Islet of Langerhans (tissue), 1 donor: ENCODE results near the gene CDKL2.

Source experiments
- FAIRE-seq: peaks from one replicate; lab custom pipeline; 2011; peaks lifted over from hg19 to GRCh38; lab: Jason Lieb, UNC

Gene CDKL2

DNA sequence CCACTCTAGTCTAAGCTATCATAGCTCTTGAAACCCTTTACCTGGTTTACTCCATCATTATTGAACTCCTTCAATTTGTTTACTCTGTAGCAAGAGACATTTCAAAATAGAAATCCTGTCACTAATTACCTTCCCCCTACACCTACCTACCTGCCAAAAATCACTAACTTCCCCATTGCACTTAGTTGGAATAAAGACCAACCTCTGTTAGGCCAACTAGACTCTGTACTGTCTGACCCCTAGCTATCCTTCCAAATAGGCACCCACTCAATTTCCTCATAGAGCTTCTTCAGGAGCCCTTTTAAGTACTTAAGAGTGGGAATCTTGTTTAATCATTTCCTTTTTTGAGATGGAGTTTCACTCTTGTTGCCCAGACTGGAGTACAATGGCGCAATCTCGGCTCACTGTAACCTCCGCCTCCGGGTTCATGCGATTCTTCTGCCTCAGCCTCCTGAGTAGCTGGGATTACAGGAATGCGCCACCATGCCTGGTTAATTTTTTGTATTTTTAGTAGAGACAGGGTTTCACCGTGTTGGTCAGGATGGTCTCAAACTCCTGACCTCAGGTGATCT is 8.9 kb upstream of the CDKL2 start:
- FAIRE-seq, result no peak

DNA sequence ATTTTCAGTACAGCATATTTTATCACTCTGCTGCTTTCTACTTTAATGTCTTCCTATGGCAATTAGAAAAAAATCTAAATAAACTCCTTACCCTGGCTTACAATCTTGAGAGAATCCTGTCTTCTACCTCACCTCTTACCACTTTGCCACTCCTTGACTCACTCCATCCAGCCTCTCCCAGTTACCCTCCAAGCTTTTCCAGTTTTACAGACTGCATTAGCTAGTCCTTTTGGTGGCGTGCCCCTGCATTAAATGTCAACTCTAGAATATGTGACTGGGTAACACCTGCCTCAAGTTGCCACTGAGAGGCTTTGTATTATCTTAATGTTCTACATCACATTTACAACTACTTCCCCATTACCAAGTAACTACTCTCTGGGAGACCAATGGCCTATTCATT is 7.5 kb upstream of the CDKL2 start:
- no peak for FAIRE-seq

DNA sequence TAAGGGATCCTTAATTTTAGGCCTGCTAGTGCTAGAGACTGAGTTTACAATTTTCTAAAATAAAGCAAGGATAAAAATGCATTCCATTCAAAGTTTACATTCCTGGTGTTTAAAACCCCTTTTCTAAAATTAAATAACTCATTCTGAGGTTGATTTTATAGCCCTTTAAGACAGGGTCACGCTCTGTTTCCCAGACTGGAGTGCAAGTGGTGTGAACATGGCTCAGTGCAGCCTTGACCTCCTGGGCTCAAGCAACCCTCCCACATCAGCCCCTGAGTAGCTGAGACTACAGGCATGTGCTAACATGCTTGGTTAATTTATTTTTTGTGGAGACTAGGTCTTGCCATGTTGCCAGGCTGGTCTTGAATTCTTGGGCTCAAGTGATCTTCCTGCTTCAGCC is 6.8 kb upstream of the CDKL2 start:
- FAIRE-seq, result no peak

DNA sequence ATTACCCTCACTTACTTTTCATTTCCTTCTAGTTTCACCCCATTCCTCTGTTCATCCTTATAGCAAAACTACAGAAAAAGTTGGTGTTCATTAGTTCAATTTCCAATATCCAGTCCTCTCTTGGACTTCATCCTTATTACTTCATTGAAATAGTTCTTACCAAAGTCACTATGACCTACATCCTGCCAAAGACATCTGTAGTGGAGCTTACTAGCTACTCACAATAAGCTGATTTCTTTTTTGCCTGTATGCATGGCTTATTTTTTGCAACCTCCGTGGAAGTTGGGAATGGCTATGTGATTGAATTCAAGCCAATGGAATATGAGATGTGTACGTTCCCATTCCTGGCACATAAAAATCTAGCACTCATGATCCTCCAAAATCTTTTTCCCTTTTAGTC is 4.6 kb upstream of the CDKL2 start:
- FAIRE-seq, result no peak

DNA sequence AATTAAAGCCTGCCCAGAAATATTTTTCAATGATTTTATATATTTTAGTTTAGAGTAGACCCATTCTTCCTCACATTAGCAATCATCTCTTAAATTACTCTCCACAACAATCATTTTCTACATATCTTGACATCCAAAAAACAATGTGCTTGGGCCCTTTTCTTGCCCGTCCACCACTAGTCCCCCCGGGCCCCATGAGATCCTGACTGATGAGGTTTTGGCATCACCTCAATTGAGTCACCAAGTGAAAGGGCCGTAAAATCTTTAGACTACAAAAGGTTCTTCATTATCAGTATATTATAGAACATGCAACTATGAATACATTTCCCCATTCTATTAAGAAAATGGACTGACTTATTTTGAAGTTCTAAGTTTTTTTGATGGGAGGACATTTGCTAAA is 4.0 kb upstream of the CDKL2 start:
- no peak for FAIRE-seq

DNA sequence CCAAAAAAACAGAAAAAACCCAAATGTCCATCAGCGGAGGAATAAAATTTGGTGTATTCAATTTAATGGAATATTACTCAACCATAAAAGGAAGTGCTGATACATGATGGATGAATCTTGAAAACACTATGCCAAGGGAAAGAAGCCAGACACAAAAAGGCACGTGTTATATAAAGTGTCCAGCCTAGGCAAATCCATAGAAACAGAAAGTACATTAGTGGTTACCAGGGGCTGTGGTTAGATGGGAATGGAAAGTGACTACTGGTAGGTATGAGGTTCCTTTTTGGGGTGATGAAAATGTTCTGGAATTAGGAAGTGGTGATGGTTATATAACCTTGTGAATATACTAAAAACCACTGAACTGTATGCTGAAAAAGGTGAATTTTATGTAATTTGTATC is 3.5 kb upstream of the CDKL2 start:
- FAIRE-seq, result no peak

DNA sequence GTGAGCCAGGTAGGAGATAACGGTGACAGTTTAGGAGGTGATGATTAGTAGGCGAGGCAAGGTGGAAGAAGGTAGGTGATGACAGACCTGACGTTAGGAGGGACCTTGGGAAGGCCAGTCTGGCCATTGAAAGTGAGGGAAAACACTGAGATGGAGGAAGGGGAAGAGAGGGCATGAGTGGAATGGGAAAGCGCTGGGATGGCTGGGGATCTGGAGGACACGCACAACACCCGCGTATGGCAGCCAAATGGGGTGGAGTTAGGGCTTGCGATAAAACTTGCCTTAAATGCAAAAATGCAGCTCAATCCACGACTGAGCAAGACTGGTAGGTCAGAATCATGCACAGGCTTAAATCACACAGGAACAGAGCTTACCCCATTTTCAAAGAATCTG is 605 bp upstream of the CDKL2 start:
- no peak for FAIRE-seq

DNA sequence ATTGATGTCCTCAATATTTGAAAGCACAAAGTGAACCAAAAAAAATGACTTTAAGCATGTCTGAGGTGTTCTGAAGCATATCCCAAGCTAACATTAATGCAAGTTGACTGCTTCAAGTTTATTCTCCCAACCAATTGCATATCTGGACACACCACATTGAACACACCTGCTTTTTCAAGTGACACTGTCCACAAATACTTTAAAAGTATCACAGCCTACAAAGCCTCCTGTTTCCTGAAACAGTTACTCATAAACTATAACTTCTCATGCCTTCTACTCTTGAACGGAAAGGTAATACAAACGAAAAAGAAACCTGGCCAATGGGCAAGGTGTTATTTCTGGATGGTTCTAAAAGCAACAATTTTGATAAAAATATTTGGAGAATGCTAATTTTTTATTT is 1.1 kb downstream of the CDKL2 start:
- no peak for FAIRE-seq

DNA sequence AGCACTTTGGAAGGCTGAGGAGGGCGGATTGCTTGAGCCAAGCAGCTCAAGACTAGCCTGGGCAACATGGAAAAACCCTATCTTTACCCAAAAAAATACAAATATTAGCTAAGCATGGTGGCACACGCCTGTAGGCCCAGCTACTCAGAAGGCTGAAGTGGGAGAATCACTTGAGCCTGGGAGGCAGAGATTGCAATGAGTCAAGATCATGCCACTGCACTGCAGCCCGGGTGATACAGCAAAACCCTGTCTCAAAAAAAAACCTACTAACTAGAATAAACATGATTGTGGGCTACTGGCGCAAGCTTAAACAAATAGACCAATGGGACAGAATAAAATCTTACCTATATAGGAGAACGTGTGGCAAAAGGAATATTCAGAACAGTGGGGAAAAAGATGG is 7.3 kb downstream of the CDKL2 start:
- no peak for FAIRE-seq

DNA sequence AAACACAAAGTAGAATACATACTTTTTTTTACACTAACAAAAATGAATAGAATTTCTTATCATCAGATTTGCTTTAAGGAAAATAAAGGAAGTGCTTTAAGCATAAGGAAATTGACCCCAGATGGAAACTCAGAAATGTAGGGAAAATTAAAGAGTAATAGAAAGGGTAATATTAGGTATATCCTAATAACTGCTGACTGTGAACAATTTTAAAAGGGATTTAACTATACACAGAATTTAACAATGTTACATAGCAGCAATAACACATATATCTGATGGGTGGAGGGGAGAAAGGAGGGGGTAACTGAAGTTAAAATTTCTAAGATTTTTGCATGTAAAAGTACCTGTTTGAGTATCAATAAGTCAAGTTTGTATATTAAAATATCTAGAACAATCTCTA is 8.6 kb downstream of the CDKL2 start:
- FAIRE-seq, result no peak

DNA sequence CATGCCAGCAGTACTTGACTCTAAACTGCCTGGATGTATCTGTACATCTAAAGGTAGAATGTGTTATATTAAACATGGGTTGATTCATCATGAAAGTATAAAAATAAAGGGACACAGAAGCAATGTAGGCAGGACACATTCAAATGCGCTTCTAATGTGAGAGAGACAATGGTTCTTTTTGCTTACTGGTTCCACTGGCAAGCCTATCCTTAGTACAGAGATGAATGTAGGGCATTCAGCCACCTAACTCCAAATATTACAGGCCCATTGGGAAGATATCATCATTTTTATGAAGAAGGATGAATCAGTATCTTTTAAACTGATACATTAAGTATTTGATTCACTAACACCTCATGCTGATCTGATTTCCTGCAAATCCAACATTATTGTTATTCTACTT is 18.0 kb downstream of the CDKL2 start:
- no peak for FAIRE-seq

DNA sequence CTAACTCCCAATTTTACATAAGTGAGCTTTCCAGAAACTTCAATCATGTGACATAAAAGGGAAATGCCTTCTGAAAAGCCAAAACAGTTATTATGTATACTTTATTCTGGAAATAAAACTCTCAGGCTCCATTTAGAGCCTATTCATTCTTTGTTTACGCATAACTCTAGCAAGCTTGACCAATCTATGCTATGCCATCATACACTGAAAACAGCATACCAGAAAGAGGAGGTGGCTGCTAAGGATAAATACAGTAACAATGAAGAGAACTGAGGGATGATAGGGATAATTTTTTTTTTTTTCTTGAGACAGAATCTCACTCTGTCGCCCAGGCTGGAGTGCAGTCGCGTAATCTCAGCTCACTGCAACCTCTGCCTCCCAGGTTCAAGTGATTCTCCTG is 24.4 kb downstream of the CDKL2 start:
- FAIRE-seq, result no peak

DNA sequence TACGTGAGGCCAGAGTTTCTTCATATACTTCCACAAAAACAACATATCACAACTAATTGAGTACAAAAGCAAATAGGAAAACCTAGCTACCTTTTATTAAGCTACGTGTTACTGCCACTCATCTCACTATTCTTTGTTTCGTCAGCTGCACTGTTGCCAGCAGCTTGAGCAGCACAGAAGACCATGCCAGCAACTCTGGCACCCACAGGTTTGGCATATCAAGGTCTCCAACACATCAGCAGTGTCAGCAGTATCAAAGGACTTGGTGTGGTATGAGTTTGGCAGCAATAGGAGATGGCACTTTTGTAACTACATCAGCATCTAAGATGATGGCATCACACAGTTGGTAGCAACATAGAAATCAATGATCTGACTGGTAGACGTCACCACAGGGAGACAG is 30.7 kb downstream of the CDKL2 start:
- FAIRE-seq, result no peak

DNA sequence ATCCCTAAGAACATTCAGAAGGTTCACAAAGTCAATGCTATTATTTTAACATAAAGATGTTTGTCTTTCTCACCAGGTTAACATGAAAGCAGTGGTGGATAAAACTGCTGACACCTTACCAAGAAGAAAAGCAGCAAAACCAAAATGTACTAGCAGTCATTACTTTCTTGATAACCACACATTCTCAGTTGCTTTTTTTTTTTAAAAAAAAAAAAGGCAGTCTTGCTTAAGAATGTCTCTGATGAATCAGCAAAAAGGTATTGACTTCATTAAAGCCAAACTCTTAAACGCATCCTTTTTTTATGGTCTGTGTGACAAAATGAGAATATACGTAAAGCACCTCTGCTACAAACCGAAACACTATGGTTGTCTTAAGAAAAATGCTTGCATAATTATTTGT is 31.9 kb downstream of the CDKL2 start:
- FAIRE-seq, result no peak

DNA sequence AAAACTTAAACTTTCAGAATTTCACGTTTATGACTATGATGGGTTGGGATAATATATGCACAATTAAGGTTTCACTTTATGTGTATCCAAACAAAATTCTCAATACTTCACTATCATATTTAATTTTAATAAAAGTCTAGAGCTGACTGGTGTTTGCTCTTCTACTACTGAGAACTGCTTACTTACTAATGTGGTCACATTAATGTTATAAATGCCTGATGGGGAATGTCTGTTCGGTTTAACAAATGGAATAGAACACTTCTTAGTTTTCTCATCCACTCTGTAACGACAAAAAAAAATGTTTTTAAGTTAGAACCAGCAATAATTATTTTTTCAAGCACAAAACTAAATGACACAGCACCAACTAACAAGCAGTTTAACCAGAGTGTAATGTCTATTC is 34.3 kb downstream of the CDKL2 start:
- FAIRE-seq, result no peak

DNA sequence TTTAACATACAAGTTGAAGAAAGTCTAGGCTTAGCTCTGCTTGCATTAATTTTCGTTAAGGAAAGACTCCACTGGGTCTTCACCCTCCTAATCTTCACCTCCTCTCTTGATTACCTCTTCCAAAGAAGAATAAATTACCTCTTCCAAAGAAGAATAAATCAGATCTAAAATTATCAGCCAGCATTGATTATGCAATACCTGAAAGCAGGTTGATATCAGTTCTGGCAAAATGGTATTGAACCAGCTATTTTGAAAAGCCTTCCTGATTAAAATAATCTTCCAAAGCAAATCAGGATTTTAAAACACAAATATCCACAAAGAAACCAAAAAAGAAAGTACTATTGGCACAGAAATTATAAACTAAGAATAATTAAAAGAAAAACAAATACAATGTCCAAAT is 36.9 kb downstream of the CDKL2 start:
- no peak for FAIRE-seq

DNA sequence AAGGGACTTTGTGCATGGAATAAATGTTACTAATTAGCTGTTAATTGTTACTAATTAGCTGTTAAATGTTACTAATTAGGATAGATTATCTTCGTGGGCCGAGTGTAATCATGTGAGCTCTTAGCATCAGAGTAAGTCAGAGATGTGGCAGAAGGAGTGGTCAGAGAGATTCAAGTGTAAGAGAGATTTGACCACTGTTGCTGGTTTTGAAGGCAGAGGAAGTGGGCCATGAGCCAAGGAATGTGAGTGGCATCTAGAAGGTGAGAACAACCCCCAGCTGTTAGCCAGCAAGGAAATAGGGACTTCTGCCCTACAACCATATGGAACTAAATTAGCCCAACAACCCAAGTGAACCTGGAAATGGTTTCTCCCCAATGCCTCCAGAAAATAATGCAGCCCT is 46.3 kb downstream of the CDKL2 start:
- no peak for FAIRE-seq

DNA sequence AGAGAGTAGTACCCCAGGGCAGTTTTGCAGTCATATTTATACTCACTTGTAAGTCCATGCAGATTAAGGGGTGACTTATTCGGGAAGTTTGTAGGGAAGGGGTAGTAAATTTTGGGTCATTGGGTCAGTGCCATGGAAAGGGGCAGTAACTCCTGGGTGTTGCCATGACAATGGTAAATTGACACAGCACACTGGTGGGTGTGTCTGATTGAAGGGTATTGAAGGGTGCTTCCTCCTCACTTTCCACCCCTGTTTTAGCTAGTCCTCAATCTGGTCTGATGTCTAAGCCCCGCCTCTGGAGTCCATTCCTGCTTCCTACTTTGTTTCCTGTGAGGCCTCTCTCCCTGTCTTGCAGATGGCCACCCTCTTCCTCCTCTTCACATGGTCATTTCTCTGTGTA is 62.6 kb downstream of the CDKL2 start:
- FAIRE-seq, result no peak

DNA sequence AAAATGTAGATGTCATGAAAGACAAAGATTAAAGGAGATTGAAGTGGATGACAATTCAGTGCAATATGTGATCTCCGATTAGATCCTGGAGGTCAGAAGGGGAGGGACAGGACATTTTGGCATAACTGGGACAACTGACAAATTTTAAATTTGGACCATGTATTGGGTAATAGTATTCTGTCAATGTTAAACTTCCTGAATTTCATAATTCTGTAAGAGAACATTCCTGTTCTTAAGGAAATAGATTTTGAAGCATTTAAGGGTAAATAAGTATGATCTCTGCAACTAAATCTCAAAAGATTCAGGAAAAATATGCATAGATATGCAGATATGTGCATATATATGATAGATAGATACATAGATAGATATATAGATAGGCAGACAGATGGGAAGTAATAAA is 63.4 kb downstream of the CDKL2 start:
- no peak for FAIRE-seq

DNA sequence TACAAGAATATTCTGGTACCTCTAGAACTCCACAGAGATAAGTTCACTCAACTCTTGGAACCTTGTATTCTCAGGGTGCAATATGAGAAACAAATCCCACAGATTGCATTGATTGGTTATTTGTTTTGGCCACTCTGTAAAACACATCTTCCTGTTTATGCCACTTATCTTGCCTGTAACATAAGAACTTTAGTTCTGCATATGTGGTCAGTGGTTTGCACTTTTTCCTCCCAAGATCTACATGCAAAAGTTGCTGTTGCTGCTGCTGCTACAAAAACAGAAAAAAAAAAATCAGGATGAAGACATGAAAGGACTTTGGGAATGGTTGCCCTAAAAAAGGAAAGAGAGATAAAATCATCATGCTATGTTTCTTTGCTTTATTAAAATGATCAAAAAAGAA is 64.8 kb downstream of the CDKL2 start:
- FAIRE-seq, result no peak

DNA sequence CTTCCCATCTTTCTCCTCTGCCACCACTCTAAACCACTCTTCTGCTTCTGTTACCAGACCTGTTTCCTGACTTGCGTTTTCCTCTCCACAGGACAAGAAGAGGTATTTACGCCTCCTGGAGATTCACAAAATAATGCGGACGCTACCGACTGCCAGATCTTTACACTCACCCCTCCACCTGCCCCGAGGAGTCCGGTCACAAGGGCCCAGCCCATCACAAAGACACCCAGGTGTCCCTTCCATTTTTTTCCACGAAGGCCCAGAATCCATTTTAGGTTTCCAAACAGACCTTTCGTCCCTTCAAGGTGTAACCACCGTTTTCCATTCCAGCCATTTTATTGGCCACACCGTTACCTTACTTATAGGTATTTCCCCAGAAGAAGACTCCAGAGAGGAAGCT is 66.3 kb downstream of the CDKL2 start:
- FAIRE-seq, result no peak

DNA sequence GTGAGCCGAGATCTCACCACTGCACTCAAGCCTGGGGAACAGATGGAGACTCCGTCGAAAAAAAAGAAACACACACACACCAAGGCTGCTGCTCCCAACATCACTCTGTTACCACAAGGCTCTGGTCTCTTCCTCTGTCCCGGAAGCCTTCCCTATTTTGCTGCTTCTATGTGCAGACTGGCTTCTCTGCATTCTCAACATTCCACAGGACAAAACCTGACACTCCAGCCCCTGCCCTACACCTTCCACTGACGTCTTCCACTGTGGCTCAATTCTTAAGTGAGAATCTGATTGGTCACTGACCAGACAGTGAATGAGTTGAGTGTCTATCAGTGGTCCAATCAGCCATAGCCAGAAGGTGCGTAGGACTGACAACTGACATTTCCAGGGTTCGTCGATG is 68.5 kb downstream of the CDKL2 start:
- no peak for FAIRE-seq

DNA sequence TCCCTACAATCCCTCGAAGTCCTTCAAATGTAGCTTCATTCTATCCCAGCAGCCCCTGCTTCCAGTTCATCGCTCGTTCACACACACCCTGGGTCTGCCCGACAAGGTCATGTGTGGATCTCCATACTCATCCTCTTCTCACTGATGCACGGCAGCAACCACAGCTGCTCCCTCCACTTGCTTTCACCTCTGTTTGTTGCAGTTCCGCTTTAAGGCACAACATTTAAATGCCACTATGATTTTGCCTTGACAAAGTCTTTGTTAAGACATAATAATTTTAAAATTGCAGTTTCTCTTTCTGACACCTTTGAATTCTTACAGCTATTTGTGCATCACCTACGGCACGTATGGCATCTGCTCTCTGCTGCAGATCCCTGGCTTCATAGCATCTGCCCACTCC is 72.6 kb downstream of the CDKL2 start:
- FAIRE-seq, result no peak

DNA sequence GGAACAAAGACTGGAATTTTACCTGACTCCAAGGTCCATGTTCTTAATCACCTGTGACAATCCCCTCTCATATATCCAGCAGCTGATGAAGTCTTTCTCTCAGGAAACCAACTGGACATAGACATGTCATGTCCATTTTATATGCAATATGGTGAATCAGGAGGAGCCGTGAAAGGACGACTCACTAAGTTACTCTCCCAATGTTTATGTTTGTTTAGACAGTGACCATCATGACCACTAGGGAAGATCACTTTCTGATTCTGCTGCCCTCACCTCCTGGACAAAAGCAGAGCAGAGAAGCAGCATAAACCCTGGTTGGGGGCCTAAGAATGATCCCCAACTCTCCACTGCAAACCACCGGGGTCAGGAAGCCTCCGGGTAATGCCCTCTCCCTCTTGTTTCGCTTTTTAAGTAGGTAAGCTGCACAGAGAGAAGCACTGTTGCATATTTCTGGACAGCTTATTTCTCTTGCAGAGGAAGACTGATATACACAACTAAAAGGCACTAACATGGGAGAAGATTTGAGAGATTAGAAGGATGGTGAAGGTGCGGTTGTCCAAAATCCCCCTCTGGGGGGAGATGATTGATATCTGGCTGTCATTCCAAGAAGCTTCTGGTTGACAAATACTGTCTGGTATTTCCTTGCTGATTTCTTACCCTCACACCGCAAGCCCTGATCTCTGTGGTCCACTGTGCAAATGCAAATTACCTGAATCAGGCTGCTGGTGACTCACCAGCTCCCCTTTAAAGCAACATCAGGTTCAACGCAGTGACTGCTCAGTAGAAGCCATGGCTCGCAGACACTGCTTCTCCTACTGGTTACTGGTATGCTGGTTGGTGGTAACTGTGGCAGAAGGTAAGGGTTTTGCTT is 74.8 kb downstream of the CDKL2 start, which contains the start of gene ODAPH:
Gene ODAPH, plus strand, starts transcription at position 773 of the 871 bp plus-strand sequence. Its CDS starts 17 bp downstream, at position 790.
- no peak for FAIRE-seq
